Measurements from ENCODE around the gene LHPP.

Gene LHPP

DNA sequence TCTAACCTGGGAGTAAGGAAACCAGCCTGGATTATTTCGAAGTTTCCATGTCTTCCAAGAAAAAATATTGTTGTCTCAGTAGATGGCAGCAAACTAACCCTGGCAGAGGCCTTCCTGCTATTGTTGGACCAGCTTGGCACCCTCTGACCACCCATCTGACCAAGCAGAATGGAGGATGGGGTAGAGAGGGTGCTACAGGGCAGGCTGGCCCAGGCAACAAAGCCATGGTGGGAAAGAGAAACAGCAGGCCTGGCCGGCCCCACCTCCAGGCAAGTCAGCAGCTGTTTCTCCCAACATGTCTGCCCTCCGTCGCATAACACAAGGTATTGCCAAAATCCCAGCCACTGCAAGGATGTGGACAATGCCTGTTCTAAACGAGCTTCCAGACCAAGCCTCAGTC, 187.6 kb downstream of the LHPP start:
- DNase-seq: no peak

DNA sequence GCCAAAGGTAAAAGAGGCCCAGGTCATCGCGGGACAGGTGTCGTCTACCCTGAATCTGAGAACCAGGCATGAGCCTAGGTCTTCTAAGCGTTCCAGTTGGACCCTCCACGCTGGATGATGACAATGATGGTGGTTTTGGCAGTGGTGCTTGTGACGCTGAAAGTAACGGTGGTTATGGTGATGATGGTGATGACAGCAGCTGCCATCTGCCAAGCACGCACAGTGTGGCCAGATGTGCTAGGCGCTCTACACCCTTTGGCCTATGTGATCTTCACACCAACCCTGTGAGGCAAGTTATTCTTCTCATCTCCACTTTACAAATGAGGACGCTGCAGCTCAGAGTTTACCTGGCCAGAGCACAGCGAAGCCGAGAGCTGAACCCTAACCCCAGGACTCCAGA, 188.6 kb downstream of the LHPP start:
- DNase-seq: no peak

DNA sequence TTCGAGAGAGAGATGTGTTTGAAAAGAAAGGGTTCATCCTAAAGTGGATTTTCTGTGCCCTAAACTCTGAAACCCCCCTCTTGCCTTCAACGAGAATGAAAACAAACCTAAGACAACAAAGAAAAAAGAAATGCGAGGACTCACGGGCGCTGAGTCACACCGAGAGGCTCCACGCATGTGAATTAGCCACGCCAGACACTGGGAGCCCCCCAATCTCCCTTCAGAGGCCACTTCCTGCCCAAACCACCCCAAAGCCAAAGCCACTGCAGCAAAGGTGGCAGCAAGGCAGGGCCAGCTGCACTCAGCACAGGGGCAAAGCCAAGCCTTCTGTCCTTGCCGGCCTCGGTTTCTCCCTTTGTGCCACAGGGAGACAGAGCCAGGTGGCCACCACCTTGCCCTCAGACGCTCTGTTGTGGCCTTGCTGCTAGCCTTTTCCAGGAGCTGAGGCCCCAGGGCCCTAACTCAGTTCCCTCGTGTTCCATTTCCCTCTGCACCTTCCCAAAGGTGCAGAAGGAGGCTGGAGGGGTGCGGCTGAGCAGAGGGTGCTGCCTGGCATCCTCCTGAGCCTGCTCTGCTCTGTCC, 189.3 kb downstream of the LHPP start:
- DNase-seq: no peak

DNA sequence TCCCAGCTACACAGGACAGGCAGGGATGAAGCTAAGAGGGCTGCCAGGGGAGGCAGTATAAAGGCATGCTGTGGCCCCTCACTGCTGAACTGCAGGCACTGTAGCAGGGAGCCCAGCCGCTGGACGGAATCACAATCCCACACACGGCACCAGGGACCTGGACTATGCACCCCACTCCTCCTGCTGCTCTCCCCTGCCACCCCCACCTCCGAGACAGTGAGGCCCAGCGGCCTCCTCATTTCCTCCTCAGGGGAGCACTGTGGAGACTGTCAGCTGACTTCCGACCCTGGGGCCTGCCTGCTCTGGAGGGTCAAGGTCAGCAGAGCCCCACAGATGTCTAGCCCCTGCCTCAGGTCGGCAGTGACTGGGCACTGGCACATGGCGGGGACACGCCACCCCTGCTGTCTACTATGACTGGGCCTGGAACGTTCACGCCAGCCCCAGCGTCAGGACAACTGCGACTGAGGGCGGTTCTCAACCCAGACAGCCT, 189.8 kb downstream of the LHPP start:
- DNase-seq: no peak

DNA sequence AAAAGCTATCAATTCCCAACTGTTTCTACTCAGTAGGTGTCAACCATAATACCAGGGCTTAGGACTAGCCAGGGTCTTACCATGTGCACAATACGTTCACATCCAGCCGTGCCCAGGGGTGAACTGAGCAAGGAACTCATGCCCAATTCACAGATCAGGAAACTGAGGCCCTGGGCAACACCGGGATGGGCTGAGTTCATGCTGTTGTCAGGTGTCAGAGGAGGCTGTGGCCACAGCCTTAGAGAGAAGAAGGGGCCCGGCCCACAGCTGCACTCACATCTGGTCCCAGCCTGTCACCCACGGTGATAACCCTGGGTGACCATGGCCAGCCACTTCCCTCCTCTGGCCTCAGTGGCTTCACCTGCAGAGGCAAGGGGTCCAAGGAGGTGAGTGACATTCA, 190.6 kb downstream of the LHPP start:
- DNase-seq: no peak

DNA sequence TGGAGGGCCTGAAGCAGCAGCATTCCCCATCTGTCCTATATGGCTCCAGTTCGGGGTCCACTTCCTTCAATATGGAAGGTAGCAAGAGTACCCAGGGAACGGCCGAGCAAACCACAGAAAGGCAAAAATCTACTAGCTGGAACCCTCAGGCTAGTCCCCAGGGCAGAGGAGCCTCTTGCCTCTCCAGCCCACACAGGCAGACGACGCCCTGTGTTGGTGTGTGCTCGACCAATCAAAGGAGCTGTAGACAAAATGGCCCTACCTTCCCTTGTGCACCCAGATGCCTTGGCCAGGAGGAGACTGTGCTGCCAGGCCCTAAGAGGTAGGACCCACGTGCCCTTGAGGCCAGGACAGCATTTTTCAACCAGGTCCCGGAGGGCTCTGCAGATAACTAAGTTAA, 191.1 kb downstream of the LHPP start:
- DNase-seq: no peak

DNA sequence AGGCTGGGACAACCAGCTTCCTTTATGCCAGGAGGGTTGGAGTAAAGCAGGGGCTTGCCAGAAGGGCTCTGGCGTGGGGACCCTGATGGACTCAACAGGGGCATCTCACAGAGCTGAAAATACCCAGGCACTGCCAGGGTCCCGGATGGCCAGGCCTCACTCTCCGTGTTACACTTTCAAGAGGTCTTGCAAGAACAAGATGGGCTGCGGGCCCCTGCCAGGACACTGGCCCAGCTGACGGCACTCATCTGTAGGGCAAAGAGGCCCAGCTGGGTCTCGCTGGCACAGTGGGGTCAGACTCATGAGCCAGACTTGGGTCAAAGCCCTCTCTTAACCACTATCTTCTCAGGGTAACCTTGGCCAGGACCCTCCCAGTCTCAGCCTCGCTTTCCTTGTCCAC, 191.7 kb downstream of the LHPP start:
- no peak for DNase-seq

DNA sequence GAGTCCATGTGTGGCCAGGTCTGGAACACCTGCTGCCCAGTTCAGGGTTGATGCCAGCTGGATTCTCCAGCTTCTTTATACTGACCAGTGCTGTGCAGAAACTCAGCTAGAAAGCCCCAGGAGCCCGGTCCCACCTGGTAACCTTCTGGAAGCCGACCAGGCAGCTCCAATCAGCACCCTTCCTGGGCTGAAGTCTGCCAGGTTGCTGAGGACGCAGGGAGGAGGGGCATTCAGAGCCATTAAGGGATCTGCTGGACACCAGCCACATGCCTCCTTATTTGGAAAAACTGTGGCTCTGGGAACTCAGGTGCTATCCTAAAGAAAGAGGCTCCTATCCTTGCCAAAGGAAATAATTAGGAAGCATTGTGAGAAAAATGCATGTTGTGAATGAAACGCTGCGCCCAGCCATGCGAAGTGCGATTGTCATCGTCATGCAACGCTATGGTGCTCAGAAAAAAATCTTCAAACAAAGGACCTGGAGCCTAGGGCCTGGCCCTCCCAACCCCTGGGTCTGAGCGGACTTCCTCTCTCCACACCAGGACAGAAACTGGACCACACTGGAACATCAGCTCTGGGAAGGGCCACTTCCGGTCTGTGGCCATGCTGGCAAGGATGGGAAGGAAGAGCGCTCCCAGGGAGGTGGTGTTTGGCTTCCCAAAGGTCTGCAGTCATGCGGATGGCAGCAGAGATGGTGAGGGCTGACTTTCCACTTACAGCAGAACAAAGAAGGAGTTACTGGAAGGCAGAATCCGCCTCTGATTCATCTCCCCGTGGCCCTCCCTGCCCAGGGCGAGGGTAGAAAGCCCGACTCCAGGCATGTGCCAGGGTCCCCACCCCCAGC, 192.4 kb downstream of the LHPP start:
- no peak for DNase-seq

DNA sequence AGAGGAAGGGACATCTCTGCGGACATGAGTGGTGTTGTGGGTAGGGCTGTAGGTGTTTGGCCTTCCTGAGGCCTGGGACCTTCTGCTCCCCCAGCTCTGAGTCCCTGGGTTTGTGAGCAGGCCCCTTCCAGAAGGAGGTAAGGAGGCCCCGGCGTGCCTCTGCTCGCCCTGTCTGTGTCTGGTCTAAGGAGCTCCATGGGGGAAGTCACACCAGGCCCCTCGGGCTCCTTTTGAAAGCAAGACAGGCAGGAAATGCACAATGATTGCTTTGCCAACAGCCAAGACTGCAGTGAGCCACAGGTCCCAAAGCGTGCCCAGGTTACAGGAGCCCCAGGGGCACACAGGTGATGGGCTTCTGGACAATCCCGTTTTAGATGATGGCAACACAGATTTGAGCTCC, 193.1 kb downstream of the LHPP start:
- no peak for DNase-seq

DNA sequence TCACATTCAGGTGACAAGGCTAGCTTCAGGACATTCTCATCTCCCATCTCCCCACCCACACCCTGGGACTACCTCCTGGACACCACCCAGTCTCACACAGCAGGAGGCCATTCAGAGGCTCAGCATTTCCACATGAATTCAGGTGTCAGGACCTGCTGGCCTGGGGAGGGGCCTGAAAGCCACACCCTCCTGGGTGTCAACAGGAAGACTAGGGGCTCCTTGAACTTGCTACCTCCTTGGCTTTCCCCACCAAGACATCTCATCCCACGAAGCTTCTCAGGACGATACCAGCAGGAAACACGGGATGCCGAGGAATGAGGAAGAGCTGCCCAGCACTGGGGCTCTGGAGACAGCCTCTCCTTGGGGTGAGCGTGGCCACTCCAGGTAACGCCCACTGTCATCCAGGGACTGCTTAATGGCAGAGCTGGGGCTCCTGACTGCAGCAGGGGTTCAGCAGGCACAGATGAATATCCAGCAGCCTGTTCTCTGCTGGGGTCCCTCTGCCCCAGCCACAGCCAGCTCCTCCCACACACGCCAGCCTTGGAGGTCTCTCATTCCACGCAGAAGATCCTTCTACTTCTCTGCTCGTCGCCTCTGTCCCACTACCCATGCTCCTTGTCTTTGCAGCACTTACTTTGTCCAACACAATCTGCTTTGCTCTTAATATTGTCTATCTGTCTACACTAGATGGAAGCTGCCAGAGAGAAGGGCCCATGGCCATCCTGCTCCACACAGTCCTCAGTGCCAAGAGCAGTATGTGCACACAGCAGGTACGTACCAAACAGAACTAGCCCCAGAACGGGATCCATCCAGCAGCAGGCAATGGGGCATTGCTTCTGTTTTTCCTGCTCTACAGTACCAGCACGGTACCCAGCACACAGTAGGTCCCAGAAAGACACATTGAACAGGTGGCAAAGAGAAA, 193.8 kb downstream of the LHPP start:
- DNase-seq: no peak

DNA sequence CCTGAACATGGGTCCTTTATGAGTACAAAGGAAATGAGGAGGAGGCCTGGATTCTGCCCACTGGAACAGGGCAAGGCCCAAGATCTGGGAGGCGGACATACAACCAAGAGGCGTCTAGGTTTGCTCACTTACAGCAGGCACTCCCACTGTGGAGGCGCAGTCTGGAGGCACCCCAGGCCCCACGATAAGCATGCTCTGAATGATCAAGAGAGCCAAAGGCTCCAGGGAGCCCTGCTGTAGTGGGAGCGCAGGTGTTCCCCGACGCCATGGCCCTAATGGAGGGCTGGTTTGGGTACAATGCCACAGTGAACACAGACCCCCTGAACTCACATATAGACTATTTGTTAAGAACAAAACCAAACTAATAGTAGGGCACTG, 194.5 kb downstream of the LHPP start:
- DNase-seq: no peak

DNA sequence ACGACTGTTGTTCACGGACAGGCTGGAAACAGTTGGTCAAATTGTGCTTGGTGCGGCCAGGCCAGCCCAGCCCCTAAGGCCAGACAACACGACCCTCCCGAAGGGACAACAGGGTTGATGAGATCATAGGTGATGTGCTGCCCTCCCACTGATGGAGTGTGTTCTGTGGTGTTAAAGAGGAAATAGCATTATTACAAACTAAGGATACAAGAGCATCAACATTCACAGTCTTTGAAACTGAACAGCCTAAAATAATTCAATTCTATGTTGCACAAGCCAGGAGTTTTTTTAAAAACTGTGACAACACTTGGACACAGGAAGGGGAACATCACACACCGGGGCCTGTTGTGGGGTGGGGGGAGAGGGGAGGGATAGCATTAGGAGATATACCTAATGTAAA, 194.9 kb downstream of the LHPP start:
- no peak for DNase-seq

DNA sequence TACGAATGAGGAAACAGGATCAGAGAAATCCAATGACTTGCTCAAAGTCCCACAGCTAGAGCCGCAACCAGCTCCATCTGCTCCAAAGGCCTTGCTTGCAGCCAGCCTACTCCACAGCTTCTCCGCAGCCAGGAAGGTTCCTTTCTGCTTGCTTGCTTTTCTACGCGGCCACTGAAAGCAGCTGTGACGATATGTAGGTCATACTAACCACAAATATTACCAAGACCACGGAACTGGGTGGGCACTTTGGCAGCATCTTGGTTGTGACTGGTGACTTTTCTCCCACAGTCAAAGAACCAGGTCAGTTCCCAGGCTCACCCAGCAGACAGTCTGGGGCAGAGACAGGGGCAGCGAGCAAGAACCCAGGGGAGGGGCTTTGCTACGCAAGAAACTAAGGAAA, 196.2 kb downstream of the LHPP start:
- DNase-seq: no peak

DNA sequence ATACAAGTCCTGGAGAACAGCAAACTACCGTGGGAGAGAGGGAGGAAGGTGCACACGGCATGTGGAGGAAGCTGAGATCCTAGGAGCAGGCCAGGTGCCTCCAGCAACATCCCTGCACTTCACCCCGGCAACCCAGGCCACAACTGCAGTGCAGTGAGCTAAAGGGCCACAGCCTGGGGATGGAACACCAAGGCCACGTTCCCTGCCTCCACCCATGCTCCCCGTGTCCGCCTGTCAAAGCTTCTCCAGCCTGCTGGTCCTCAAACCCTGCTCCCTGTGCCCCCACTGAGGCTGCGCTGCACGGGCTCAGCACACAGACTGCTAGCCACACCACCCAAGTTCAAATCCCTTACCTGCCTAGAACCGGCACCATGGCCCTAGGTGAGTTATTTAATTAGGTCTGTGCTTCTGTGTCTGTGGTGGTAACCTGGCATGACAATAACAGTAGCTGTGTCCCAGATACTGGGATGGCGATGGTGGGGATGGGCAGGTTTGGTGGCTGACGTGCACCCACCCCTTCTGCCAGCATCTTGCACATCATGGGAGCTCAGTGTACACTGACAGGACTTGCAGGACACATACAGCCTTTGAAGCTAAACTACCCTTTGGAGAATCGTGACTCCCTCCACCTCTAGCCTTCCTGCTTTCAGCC, 197.1 kb downstream of the LHPP start:
- DNase-seq: no peak

DNA sequence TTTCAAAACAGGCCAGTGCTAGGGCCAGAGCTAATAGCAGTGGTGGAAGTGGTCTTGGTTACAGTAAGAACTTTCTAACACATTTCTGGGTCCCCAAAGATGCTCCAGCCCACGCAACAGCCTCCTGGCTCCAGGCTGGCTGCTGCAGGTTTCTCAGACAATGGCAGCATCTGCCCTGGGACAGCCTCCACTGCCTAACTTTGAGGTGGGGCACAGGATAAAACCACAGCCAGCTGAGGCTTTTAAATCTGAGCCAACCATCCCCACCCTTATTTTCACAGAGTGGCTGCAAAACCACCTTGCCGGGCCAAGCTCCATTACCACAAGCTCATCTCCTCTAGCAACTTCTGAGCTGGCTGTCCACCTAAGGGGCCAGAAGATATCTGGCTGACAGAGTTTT, 197.8 kb downstream of the LHPP start:
- DNase-seq: no peak

DNA sequence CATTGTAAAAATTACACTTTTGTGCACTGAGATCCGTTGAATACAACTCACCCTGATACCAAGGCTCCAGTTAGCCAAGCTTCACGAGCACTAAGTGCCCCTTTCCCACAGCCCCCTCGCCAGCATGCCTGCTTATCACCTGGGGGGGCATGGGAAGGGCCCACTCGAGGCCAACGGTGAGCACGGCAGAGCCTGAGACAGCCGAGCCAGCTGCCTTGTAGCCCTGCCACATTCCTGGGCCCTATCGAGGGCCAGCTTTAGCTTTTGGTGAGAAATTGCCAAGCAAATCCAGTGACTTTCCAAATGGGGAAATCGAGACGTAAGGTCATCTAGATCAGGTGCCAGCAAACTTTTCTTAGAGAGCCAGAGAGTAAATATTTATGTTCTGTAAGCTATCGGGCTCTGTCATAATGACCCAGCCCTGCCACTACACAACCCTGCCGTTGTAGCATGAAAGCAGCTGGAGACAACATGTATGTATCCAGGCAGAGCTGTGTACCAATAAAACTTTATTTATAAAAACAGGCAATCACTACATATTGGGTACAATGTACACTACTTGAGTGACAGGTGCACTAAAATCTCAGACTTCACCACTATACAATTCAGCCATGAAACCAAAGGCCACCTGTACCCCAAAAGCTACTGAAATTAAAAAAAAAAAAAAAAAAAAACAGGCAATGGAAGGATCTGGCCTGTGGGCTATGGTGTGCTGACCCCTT, 198.9 kb downstream of the LHPP start:
- DNase-seq: no peak

DNA sequence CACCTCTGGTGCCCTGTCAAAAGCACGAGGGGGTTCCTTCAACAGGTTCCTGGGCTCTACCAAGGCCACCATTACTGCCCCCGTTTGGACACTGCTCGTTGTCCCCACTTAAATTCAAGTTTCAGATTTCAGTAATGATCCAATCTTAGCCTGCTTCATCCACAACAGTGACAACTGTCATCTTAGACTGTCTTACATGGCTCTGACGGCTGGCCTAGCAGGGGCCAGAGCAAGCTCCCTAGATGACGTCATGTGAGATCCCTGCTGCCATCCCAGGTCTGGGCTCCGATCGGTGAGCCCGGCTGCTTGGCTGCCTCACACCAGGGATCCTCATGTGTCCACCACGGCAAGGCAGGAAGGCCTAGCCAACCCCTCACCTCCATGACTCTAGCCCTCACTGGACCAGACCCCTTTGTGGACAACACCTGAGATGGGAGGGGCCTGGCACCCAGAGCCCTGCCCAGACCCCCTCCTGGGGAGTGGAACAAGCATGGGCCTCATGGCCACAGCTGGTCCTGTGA, 200.1 kb downstream of the LHPP start:
- DNase-seq: no peak

DNA sequence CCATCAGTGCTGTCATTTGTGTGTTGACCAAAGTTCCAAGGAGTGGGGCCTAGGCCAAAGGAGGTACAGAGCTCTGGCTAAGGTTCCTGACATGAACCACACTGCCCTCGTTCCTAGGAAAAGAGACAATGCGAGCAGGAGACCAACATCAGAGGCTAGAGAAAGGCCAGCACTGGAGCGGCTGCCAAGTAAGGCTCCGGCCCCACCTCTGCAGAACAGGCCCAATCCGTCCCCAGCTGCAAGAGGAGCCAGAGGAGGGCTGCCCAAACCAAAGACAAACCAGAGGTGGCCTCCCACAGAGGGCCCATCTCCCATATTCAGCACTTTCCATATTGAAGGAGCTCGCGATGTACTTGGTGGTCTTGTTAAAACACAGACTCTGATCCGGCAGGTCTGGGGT, 201.6 kb downstream of the LHPP start:
- no peak for DNase-seq
